HEK293T (cell line): ENCODE results near the gene PRKAG3.

Experiments
- ELF4 ChIP-seq: fragments of 450-650 bp; IDR thresholded peaks from 2 replicates; pipeline ENCODE4 v1.6.1; 2017; ENCODE audit warnings: antibody characterized with exemption
- HDGF ChIP-seq: fragments of 450-650 bp; IDR thresholded peaks from 2 replicates; pipeline ENCODE4 v1.6.1; 2017; ENCODE audit warnings: antibody characterized with exemption, borderline replicate concordance
- NFRKB ChIP-seq: fragments of 450-650 bp; IDR thresholded peaks from 2 replicates; pipeline ENCODE4 v1.6.1; 2016; ENCODE audit warnings: mild to moderate bottlenecking, moderate library complexity
- SP1 ChIP-seq: fragments of 450-650 bp; IDR thresholded peaks from 2 replicates; pipeline ENCODE4 v1.6.1; 2017
- SUZ12 ChIP-seq: fragments of 450-650 bp; IDR thresholded peaks from 2 replicates; pipeline ENCODE4 v1.6.1; 2016; ENCODE audit warnings: mild to moderate bottlenecking

DNA sequence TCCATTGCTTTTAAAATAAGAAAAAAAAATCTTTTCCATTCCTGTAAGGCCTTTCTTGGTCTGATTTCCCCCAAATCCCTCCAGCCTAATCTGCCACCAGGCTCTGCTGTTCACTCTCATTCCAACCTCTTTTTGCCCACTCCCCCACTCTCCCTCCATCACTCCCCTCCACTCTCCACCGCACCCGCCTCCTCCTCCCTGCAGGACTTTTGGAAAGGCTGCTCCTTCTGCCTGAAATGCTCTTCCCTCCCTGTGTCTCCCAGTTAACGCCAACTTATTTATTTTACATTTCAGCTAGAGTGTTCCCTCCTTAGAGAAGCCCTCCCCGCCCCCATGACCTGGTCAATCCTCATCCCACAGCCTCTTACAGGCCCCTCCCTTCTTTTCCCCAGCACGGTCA lies 23.3 kb upstream of the PRKAG3 start:
- no peak for TF ChIP-seq SUZ12
- no peak for TF ChIP-seq SP1
- TF ChIP-seq HDGF = no peak
- TF ChIP-seq NFRKB = no peak
- TF ChIP-seq ELF4 = no peak
